Mammary epithelial cell (primary cell): ENCODE results near the gene SERINC3.

Experiments
- CTCF ChIP-seq, 2 donors: IDR thresholded peaks in 1 of 2; conservative IDR thresholded peaks in 1 of 2; 2 replicates each; pipeline ENCODE4 v1.5.1; 2011 to 2012; ENCODE audit warnings: inconsistent platforms in 2 of 2, low read length in 2 of 2, mild to moderate bottlenecking in 2 of 2, control low read depth in 1 of 2, low read depth in 1 of 2; ENCODE audit not compliant: insufficient read depth in 1 of 2; ENCODE audit errors: extremely low read depth in 1 of 2
- EZH2 ChIP-seq: IDR thresholded peaks from 2 replicates; pipeline ENCODE4 v1.6.1; 2012; ENCODE audit warnings: low read length, inconsistent platforms, borderline replicate concordance

DNA sequence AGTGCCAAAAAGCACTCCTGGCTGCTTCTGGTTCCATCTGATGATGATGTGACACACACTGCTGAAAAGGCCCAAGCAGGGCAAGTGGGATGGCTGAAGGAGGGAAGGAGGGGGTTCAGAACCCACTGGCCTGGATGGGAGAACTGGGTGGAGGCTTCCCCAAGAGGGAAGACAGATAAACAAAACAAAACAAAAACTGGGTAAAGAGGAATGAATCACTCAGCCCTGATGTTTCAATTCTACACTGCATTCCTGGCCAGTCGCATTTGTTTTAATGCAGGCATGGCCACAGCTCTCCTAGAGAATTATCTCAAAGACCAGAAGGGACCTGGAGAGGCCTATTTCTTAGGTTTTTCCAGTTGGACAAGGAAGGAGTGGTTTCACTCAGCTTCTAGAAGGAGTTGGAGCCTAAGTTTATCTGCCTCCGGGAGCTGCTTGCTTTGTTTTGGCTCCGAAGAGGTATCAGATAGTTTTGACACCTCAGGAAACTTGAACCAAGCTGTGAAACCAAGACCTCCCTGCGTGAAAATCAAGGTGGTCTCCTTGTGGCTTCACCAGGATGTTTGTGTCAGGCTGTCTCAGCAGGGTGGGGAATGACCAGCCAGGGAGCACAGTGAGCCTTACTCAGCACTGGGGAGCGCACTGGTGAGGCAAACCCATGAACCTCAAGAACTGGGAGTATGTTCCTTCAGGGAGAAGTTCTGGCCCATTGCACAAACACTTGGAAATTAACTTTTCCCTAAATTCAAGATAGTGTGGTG lies 30.1 kb downstream of the SERINC3 start:
- TF ChIP-seq CTCF (conservative IDR thresholded peaks at IDR 0.05 in 1 of 2, IDR thresholded peaks at IDR 0.05 in 1 of 2; ENCODE audit: extremely low read depth in 1 of 2, insufficient read depth in 1 of 2, low read depth in 1 of 2, low read length in 2 of 2) (no peak), EZH2 (no peak)
